Osteocyte (in vitro differentiated cells): ENCODE measurements around the gene WBP2. TPM values are rescaled to one million over a fixed set of nuclear protein-coding genes. Genes with fewer than 3 reads are reported as not detected.
A peak's percentile ranks its signal among the peaks of the same experiment; 100 is the strongest.
"Not testable (repeated sequence)": the region's sequence is repeated elsewhere in the genome, so short reads cannot be mapped to it uniquely, and the experiment has no call there.

Source experiments
- DNase-seq: peaks from one replicate; pipeline ENCODE4 v3.0.0; 2021; ENCODE audit warnings: mixed read lengths; ENCODE audit not compliant: unreplicated experiment; ENCODE audit errors: extremely low spot score
- H3K27ac Mint-ChIP-seq: one replicate; pipeline ENCODE4 v1.8.0; 2021; ENCODE audit warnings: mild to moderate bottlenecking, mixed read lengths; ENCODE audit not compliant: unreplicated experiment
- H3K27me3 Mint-ChIP-seq: one replicate; pipeline ENCODE4 v1.8.0; 2021; ENCODE audit warnings: mixed read lengths; ENCODE audit not compliant: unreplicated experiment
- H3K36me3 Mint-ChIP-seq: one replicate; pipeline ENCODE4 v1.8.0; 2021; ENCODE audit warnings: mixed read lengths; ENCODE audit not compliant: unreplicated experiment
- H3K4me1 Mint-ChIP-seq: one replicate; pipeline ENCODE4 v1.8.0; 2021; ENCODE audit warnings: mixed read lengths; ENCODE audit not compliant: unreplicated experiment
- H3K4me3 Mint-ChIP-seq: one replicate; pipeline ENCODE4 v1.8.0; 2021; ENCODE audit warnings: mild to moderate bottlenecking, moderate library complexity, mixed read lengths; ENCODE audit not compliant: unreplicated experiment
- H3K9me3 Mint-ChIP-seq: one replicate; pipeline ENCODE4 v1.8.0; 2021; ENCODE audit warnings: mixed read lengths; ENCODE audit not compliant: unreplicated experiment
- CTCF ChIP-seq: fragments of 200-600 bp; sonication (generic); IDR thresholded peaks from 2 replicates; pipeline ENCODE4 v1.5.0; 2021; ENCODE audit warnings: antibody characterized with exemption, mild to moderate bottlenecking, moderate library complexity
- total RNA-seq: library from RNA; stranded (reverse); gene quantifications from 2 replicates; pipeline ENCODE4 v1.2.1, GENCODE V29; 2021

Gene WBP2
- total RNA-seq, 1 donor from 2014 or later = 88.2 TPM

- H3K4me1 Mint-ChIP-seq = peaks cover 73% of the 10 kb centered on the region
- DNase-seq = no peak
- no peak overlapping the region for H3K4me3 Mint-ChIP-seq
- peaks cover 2% of the 10 kb centered on the region for H3K36me3 Mint-ChIP-seq
- no peak for TF ChIP-seq CTCF
- H3K27ac Mint-ChIP-seq = peak overlapping the region; percentile 99
- no peaks in the 10 kb centered on the region for H3K27me3 Mint-ChIP-seq
- no peaks in the 10 kb centered on the region for H3K9me3 Mint-ChIP-seq
These were observed 19.4 kb upstream of the WBP2 start for GRCh38 chr17:75874323-75875181.

GRCh38 chr17:75873587-75874322 is 18.6 kb upstream of the WBP2 start:
- Mint-ChIP-seq H3K4me3 (no peak overlapping the region), H3K27ac (peak overlapping the region; percentile 99), H3K27me3 (no peaks in the 10 kb centered on the region), H3K9me3 (no peaks in the 10 kb centered on the region), H3K4me1 (peaks cover 76% of the 10 kb centered on the region), H3K36me3 (peaks cover 2% of the 10 kb centered on the region)
- no peak for TF ChIP-seq CTCF
- DNase-seq = no peak

GRCh38 chr17:75872434-75873351 is 17.6 kb upstream of the WBP2 start:
- H3K4me1 Mint-ChIP-seq = peaks cover 74% of the 10 kb centered on the region
- peak; percentile 94 for DNase-seq
- H3K27ac Mint-ChIP-seq = peak overlapping the region; percentile 99
- peak overlapping the region; percentile 10 for H3K4me3 Mint-ChIP-seq
- no peaks in the 10 kb centered on the region for H3K9me3 Mint-ChIP-seq
- H3K36me3 Mint-ChIP-seq = peaks cover 2% of the 10 kb centered on the region
- TF ChIP-seq CTCF = no peak
- H3K27me3 Mint-ChIP-seq = no peaks in the 10 kb centered on the region

- H3K27me3 Mint-ChIP-seq, H3K36me3 Mint-ChIP-seq, H3K4me3 Mint-ChIP-seq, DNase-seq, H3K9me3 Mint-ChIP-seq: not testable (repeated sequence)
- H3K27ac Mint-ChIP-seq = peak overlapping the region; percentile 59
- peaks cover 56% of the 10 kb centered on the region for H3K4me1 Mint-ChIP-seq
These were observed 15.1 kb upstream of the WBP2 start for GRCh38 chr17:75870228-75870627.

- Mint-ChIP-seq H3K4me3 (no peak overlapping the region), H3K27me3 (no peaks in the 10 kb centered on the region), H3K36me3 (peaks cover 2% of the 10 kb centered on the region), H3K27ac (peak overlapping the region; percentile 59), H3K4me1 (peaks cover 58% of the 10 kb centered on the region), H3K9me3 (no peaks in the 10 kb centered on the region)
- no peak for DNase-seq
- no peak for TF ChIP-seq CTCF
These were observed 14.4 kb upstream of the WBP2 start for GRCh38 chr17:75869282-75870141.

- Mint-ChIP-seq H3K27ac (peak overlapping the region; percentile 59), H3K4me1 (peaks cover 58% of the 10 kb centered on the region)
- not testable (repeated sequence) for DNase-seq, H3K9me3 Mint-ChIP-seq, H3K27me3 Mint-ChIP-seq, H3K4me3 Mint-ChIP-seq, H3K36me3 Mint-ChIP-seq
These were observed 13.7 kb upstream of the WBP2 start for GRCh38 chr17:75868730-75869281.
